M059J (cell line): Measurements from ENCODE around the gene EPS15. TPM values are rescaled to one million over a fixed set of nuclear protein-coding genes. Genes with fewer than 3 reads are reported as not detected.
"Not testable (repeated sequence)": the region's sequence is repeated elsewhere in the genome, so short reads cannot be mapped to it uniquely, and the experiment has no call there.

ENCODE experiments used
- DNase-seq: peaks from one replicate; pipeline ENCODE4 v3.0.0-alpha.2; 2012; ENCODE audit warnings: low read depth
- total RNA-seq: library from RNA; depleted of rRNA; stranded (reverse); fragments of >200 nt; shearing (Covaris generic); gene quantifications from 2 replicates; pipeline ENCODE4 v1.2.3, GENCODE V29; 2014

Gene EPS15
- total RNA-seq, 1 experiment from 2014 or later = 28.0 TPM

GRCh38 chr1:51425955-51426354 lies 93.1 kb downstream of the EPS15 start:
- DNase-seq = no peak

GRCh38 chr1:51425273-51425672 lies 93.8 kb downstream of the EPS15 start:
- DNase-seq = no peak

GRCh38 chr1:51423073-51423821 lies 95.8 kb downstream of the EPS15 start:
- DNase-seq = no peak

- no peak for DNase-seq
Observed at GRCh38 chr1:51422367-51423072, 96.5 kb downstream of the EPS15 start.

GRCh38 chr1:51421964-51422363 lies 97.1 kb downstream of the EPS15 start:
- peak; percentile 42 for DNase-seq

GRCh38 chr1:51420867-51421627 lies 98.0 kb downstream of the EPS15 start:
- DNase-seq = no peak

- no peak for DNase-seq
Observed at GRCh38 chr1:51418384-51418959, 100.6 kb downstream of the EPS15 start.

- DNase-seq = peak; percentile 7
Observed at GRCh38 chr1:51417496-51418383, 101.3 kb downstream of the EPS15 start.

GRCh38 chr1:51416910-51417309 lies 102.2 kb downstream of the EPS15 start:
- DNase-seq = no peak

- no peak for DNase-seq
Observed at GRCh38 chr1:51415963-51416362, 103.1 kb downstream of the EPS15 start.

- no peak for DNase-seq
Observed at GRCh38 chr1:51414811-51415210, 104.3 kb downstream of the EPS15 start.

GRCh38 chr1:51411820-51412219 lies 107.2 kb downstream of the EPS15 start:
- not testable (repeated sequence) for DNase-seq

- no peak for DNase-seq
Observed at GRCh38 chr1:51410568-51411460, 108.3 kb downstream of the EPS15 start.

- not testable (repeated sequence) for DNase-seq
Observed at GRCh38 chr1:51409755-51410541, 109.1 kb downstream of the EPS15 start.

GRCh38 chr1:51392241-51392640 lies 126.8 kb downstream of the EPS15 start:
- DNase-seq = no peak

GRCh38 chr1:51390641-51391040 lies 128.4 kb downstream of the EPS15 start:
- not testable (repeated sequence) for DNase-seq

- DNase-seq = not testable (repeated sequence)
Observed at GRCh38 chr1:51387288-51387687, 131.8 kb downstream of the EPS15 start.

- DNase-seq = not testable (repeated sequence)
Observed at GRCh38 chr1:51386259-51386658, 132.8 kb downstream of the EPS15 start.

- DNase-seq = no peak
Observed at GRCh38 chr1:51385776-51386175, 133.3 kb downstream of the EPS15 start.
